Activated naive CD4-positive, alpha-beta T cell treated with Interleukin-2 at 50 U/mL for 16 hours (primary cell): Measurements from ENCODE around the gene MYRIP.
"Not testable (repeated sequence)": the region's sequence is repeated elsewhere in the genome, so short reads cannot be mapped to it uniquely, and the experiment has no call there.

ENCODE experiments used
- DNase-seq: peaks from one replicate; pipeline ENCODE4 v3.0.0-alpha.2; 2020

The MYRIP gene

DNA sequence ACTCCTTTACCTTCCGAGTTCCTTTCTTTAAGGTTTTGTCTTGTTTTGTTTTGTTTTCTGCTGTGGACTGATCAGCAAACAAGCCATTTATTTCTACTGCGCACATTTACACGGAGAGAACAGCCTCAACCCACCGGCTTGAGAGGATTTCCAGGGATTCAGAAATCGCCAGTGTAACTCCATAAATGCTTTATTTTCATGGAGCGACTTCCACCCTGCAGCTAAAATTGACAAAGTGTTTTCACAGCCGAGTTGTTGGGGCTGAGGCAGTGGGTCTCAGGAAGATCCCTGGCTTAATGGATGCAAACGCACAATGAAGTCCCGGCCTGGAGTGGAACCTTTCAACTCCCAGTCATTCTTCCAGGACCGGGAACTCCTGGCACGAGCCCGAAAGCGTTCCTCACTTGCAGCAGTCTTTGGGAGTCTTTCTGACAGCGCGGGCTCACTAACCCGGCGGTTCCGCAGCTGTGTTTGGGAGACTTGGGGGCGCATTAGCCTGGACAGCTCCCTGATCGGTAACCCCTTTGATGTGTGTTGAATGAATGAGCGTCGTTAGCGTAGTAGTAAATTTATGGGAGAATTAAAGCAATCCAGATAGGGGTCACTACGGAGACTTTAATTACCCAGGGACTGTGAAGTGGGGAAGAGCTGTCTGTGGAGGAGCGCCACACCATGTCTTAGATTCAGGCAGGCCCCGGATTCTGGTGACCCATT lies 785 bp upstream of the MYRIP start:
- DNase-seq = no peak

DNA sequence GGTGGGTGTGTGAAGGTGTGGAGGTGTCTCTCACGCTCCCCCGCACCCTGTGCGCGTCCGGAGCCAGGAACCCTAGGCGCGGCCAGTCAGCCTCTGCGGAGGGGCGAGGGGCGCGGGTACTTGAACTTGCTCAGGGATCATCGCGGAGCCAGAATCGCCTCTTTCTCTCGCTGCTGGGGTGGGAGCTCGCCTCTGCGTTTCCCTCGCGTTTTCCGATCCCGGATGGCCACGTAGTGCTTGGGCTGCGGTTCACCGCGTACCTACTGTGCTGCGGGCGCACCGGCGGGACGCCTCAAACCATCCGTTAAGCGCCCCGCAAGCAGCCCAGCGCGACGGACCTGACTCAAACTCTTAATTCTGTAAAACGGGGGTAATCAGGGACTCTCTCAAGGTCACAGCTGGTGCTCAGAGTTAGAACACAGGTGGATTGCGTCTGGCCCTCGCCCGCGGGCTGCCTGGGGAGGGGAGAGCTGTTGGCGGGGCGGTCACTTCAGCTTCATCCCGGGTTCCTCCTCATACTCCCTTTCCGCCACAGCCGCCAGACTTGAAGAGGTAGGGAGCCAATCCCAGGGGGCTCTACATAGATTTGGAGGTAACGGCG lies 686 bp downstream of the MYRIP start:
- DNase-seq = no peak

DNA sequence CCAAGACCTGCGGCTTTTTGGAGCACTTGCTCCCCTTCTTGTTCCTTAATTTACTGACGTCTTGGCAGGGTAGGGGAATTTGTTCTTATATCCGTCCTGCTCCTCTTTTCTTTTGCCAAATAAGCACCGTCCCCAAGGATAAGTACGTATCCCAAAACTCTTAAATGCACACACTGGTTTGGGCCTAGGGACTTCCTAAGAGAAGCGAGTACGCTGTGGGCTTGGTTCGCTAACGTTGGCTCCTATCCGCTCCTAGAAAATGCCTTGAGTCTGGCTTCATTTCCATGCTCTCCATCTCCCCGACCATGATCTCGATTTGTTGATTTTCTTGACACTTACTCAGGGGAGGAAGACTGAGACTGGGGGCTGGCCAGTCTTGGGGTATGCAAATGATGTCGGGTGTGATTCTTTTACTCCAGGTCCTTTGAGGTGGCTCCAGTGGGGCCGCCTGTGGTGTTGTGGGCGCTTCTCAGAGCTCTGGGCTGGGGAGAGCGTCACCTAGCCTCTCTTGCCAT lies 1.3 kb downstream of the MYRIP start:
- DNase-seq = no peak

DNA sequence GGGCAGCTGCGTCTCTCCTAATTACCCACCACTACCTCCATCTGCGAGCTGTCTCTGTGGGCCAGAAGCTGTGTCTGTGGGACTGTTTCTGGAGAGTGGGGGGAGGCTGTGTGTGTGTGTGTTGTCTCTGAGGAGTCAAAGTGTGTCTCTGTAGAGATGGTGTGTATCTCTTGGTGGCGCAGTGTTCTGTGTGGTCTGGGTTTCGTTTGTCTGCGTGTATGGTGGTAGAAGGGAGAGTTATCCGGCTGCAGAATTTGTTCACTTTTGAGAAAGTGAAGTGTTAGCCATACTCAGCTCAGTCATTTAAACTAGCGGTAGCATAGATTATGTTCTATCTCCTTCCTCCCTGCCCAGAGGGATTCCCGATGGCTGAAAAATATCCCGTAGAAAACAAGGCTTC lies 2.2 kb downstream of the MYRIP start:
- DNase-seq = no peak

DNA sequence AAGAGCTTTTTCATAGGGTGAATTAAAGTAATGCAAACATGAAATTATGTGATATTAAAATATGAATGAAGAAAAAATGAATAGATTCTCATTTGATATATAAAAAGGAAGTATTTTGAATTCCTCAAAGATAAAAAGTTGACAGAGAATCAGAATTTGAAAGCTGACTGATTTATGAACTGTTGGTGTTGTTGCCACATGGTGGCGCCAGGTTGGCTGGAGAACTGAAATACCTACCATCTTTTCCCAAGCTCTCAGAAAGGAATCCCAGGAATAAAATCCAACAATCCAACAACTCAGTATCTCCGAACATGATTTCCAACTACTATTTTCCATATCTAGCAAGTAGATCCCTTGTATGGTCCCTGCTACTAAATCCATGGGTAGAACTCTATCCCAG lies 3.1 kb downstream of the MYRIP start:
- no peak for DNase-seq

DNA sequence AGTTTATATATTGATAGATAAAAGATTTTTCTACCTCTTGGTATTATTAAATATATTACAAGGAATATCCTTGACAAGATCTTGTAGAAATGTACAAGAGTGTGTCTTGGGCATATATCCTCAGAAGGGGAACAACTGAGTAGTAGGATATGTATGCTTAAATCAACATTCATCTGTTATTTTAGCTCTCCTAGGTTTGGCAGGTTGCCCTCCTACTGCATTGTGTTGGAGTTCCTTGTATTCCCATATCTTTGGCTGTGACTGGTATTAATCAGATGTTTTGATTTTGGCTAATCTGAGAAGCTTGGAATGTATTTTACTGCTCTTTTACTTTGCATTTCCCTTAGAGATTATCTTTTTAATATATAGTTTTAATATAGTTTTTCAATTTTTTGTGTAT lies 4.6 kb downstream of the MYRIP start:
- no peak for DNase-seq

DNA sequence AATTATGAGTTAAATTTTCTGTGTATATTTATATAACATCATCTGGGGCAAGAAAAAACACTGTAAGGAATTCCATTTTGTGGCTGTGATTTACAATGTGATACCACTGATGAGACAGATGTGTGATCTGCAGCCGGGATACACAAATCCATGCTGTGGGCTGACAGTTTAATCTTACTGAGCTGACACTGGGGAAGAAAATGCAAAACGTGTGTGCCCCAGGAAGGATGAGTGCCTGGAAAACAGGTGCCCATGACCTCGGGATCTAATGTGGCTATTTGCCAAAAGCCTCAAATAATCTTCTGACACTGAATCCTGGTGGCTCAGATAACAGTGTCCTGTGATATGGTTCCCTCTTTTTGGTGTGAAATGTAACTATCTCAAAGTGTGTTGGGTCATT lies 10.5 kb downstream of the MYRIP start:
- DNase-seq = no peak

DNA sequence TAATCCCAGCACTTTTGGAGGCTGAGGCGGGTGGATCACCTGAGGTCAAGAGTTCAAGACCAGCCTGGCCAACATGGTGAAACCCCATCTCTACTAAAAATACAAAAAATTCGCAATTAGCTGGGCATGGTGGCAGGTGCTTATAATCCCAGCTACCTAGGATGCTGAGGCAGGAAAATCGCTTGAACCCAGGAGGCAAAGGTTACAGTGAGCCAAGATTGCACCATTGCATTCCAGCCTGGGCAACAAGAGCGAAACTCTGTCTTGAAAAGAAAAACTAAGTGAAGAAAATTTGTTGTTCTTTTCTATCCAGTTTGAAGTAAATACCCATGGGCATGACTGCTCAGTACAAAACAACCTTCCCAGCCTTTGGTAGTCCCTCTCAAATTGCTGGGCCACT lies 24.4 kb downstream of the MYRIP start:
- not testable (repeated sequence) for DNase-seq

DNA sequence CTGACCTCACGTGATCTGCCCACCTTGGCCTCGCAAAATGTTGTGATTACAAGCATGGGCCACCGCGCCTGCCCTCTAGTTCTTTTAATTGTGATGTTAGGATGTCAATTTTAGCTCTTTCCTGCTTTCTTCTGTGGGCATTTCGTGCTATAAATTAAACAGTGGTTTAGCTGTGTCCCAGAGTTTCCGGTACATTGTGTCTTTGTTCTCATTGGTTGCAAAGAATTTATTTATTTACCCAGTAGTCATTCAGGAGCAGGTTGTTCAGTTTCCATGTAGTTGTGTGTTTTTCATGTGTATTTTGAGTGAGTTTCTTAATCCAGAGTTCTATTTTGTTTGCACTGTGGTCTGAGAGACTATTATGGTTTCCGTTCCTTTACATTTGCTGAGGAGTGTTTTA lies 30.1 kb downstream of the MYRIP start:
- DNase-seq = no peak

DNA sequence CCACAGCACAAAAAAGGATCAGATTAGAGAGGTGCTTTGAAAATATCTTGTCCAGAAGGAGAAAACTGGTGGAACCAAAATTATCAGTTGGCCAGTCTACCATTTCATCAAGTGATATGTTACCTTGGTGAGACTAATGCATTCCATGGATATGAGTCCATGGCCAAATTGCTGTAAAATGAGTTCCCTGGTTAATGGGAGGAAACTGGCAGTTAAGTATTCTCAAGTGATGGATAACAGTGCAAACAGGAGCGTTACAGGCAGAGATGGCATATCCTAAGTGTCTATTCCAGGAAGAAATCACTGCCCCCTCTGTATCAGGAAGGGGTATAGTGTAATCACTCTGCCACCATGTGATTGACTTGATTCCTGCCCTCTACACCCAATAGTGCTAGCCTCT lies 34.0 kb downstream of the MYRIP start:
- DNase-seq = no peak

DNA sequence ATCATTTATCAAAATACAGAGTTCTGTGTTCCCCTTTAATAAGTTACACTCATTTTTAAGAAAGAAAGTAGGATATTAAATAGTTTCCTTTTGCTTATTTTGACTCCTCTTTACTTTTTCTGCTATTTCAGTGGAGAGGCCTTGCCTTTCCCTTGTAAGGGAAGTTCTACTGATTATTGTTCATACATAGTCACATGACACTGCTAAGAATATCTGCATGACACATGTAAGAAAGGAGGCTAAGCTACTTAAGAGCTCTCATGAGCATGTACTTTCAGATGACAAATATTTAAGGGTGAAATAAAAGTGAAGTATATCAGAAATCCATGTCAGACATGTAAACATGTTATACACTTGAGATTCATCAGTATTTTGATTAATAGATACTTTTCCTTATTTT lies 39.0 kb downstream of the MYRIP start:
- DNase-seq = no peak

DNA sequence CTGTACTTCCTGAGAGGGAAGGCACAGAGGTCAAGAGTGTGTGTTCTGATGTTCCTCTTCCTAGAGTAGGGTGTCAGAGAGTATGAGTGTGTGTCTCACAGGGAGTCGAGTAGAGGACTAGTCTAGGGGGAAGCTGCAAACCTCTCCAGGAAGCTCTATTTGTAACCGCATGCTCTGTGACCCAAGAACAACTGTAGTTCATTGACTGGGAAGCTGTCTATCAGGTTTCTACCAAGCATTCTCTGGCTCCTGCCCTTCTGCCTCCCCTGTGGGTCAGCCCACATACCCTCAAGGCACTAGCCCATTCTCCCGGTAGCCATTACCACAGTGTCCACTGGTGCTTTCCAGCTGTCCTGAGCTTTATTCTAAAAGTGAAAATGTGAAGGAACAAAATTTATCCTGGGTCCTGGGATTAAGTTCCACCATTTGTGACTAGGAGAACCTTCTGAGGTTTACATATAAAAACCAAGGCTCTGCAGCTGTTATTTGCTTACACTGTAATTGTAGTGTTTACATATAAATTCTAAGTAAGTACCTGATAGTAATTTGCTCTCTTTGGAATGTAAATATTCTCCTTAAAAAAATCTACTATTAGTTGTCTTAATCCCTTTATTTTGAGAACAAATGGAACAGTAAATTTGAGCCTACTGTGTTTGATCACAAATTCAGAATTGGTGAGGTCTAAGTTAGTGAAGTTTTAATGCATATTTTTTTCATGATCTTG lies 40.7 kb downstream of the MYRIP start:
- no peak for DNase-seq

DNA sequence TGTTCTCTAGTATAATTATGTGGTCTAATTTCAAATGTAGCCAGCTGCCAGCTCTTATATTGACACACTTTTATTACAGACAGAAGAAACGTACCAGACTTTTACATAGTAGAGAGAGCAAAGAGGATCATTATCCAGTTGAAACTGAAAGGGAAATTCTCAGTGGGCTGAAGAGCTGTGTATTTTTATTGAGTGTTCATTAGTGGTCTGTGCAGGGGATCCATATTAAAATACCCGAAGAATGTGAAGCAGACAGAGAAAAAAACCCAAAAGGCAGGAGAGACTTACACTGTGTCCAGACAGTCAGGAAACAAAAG lies 41.3 kb downstream of the MYRIP start:
- no peak for DNase-seq

DNA sequence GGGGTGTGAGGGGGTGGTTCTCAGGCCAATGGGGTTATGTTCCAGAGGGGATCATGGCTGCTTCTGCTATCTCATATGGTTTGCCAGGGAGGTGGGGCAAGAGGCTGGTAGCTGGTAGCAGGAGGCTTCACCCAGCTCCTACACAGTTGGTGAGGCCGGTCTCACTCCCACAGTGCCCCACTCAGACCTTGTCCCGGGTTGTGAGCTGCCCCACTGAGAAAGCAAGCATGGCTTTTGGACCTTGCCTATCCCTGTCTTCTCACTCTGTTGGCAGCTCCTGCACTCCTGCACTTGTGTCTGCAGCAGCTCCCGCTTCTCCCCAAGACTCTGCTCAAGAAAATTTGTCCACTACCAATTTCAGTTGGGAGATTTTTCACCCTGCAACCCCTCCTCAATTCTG lies 46.1 kb downstream of the MYRIP start:
- DNase-seq = no peak

DNA sequence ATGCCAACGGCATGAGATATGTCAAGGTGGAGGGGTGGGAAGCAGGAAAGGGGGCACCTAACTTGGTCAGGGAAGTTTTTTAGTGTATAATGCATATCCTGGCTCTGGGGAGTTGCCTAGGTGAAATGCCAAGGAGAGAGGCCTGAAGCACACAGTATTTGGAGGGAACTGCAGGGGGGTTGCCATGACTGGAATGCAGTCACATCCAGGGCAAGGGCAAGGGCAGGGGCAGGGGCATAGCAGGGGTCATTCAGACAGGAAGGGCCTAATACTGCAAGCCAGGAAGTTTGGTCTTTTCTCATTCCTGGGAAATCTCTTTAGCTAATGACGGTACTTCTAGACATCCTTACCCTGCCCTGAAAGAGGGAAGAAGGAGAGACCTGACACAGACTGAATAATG lies 60.5 kb downstream of the MYRIP start:
- no peak for DNase-seq

DNA sequence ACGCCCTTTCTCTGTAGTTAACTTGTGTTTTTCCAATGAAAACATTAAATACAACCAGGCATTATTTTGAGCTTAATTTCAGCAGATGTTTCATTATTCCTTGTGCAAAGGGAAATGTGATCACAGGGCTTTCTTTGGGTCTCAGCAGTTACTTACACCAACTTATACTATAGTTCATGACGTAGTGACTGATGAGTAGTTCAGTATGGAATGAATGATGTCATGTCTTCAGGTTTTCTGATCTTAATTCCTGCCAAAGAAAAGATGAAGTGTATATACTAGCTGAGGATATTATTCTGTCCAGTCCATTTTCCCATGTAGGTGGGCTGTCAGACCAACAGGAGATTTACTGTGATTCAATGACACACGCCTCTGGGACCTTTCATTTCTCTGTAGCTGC lies 61.3 kb downstream of the MYRIP start:
- DNase-seq = no peak

DNA sequence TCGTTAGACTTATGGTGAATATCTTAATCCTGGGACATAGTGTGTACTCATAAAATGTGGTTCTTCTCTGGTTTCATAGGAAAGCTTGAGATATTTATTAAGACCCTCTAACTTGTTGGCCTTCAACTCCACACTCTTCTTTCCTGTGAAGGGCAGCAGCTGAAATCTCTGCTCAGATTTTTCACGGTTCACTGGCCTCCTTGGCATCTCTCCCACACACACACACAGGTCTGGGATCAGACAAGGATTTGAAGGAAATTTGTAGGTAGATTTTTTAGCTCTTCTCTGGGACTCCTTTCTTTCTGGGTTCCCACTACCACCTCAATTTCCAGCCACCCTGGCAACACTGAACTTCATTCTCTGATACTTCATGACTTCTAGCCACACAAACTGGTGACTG lies 70.2 kb downstream of the MYRIP start:
- no peak for DNase-seq

DNA sequence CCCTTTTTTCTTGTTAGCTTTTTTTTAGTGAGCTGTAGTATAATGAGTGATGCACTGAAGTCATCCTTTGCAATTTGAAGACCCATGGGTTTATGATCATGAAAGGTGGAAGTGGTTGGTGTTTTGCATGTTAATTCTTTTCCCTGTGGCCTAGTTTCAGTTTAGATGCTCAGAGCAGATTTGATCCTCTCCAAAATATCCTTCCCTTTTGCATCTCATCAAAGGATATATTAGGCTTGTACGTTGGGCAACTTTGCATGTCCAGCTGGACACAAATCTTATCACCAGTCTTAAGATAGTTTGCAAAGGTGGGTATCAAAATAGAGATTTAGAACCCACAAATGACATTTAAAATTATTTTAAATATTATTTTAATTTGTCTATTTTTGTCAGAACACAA lies 72.7 kb downstream of the MYRIP start:
- DNase-seq = no peak

DNA sequence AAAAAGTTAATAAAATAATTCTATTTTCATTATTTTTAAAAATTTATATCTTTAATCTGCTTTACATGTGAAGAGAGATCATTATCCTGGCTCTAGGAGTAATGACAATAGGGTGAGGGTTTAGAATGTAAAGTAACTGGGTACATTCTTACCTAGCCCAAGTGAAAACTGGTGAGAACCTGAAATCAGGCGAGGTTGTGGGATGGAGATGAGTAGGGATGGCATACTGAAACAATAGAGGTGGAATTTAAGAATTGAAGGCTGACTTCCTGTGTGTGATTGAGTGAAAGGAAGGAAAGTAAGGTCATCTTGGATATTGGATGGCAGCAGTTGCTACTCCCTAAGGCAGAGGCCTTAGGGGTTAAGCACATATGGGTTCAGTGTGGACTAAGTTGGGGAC lies 82.7 kb downstream of the MYRIP start:
- no peak for DNase-seq

DNA sequence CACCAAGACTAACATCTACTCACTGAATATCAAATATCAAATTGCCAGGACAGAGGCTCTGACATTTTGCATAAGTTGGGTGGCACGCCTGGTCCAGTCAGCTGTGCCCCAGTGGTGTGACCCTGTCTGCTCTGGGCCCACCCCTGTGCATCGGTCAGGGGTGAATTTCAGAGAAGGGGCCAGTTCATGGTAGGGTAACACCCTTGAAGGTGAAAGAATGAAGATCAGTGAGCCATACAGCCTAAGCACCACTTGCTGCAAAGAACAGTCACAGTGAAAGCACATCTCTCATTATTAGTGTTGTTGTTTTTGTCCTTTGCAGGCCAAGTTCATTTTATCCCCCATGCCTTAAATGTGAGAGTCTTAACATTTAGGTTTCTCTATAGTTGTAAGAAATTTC lies 86.8 kb downstream of the MYRIP start:
- no peak for DNase-seq

DNA sequence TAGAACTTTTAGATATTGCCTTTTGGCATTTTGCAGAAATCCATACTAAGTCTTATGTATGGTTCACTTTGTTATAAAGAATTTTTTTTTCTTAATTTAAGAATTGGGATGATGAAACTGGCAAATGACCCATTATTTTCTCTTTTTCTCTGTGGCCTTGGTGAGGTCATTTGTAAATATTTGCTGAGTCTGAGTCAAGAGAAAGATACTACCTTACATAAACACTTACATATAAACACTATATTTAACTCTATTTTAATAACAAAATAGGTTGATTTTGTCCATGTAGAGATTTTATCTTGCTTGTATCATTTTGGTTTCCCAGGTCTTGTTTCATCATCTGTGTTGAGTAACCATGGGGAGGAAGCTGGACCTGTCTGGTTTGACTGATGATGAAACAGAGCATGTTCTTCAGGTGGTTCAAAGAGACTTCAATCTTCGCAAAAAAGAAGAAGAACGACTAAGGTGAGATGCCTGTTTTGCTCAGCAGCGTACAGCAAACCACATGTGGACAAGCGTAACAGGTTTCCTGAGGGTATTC lies 91.1 kb downstream of the MYRIP start:
- no peak for DNase-seq

DNA sequence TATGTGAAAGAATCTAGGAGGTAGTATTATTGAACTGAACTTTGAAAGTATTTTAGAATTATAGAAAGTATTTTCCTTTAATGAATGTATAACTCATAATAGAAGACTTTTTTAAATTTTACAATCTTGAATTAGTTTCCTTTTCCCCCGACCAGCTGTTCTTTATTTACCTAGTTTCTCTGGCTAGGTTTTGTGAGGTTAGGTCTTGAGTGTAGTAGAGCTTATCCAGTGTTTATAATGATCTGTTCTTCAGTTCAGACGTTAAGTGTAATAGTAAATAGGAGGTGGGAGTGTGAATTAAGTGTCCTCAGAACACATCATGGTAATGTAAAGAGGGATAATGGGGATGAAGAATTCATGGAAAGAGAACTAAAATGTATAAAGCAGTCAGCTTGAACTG lies 93.8 kb downstream of the MYRIP start:
- no peak for DNase-seq

DNA sequence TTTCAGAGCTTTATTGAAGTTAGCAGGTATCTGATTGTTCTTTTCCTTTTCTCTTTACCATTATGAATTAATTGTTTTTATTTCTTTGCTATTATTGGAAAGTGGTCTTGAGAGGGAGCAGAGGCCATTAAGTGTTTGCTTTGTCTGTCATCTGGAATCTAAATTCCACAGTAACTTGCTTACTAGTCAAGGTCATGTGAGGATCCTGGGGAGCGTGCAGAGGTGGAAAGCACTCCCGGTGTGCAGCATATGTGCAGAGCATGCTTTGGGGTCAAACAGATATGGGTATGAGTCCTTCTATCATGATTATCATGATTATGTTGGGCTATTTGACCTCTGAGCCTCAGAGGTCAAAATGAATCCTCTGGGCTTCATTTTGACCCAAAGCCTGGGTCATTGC lies 96.4 kb downstream of the MYRIP start:
- DNase-seq = no peak

DNA sequence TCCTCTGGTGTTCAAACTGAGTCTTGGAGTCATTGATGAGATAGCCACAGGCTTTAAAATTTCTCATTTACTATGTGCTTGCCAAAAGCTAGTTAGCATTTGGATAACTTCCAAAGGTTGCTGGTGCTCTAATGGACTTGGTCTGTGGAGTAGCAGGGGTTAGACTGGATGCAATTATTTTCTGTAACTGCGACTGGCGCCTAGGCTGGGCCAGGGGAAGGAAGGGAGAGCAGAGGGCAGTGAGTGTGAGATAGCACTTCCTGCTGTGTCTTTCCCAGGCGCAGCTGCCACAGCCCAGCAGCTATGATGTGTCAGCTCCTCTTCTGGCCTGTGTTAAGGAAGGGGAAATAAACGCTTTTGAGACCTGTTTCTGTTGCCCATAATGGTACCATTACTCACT lies 98.6 kb downstream of the MYRIP start:
- no peak for DNase-seq
